GM12892 (cell line): Measurements from ENCODE around the gene MYPOP.

Experiments used
- DNase-seq: peaks from one replicate; pipeline ENCODE4 v3.0.0; 2011; ENCODE audit not compliant: insufficient read length
- FAIRE-seq: peaks from 2 replicates; lab custom pipeline; 2011; peaks lifted over from hg19 to GRCh38; lab: Jason Lieb, UNC
- POLR2A ChIP-seq: IDR thresholded peaks from 2 replicates; pipeline ENCODE4 v1.6.1; 2011; ENCODE audit warnings: low read depth, low read length, control low read depth
- POLR2AphosphoS5 ChIP-seq: IDR thresholded peaks from 2 replicates; pipeline ENCODE4 v1.6.1; 2011; ENCODE audit warnings: low read depth, low read length, control low read depth
- TAF1 ChIP-seq: IDR thresholded peaks from 2 replicates; pipeline ENCODE4 v1.6.1; 2011; ENCODE audit warnings: low read depth, mild to moderate bottlenecking, control low read depth, low read length, borderline replicate concordance

The MYPOP gene

GRCh38 chr19:45842198-45842597, 60.2 kb downstream of the MYPOP start:
- no peak for DNase-seq
- no peak for FAIRE-seq
- TF ChIP-seq TAF1 (no peak), POLR2A (no peak), POLR2AphosphoS5 (no peak)
